Uterus (tissue), 2 donors: ENCODE measurements around the gene FTSJ3.

Source experiments
- POLR2A ChIP-seq, 2 donors: fragments of 450-650 bp; IDR thresholded peaks; one replicate each; pipeline ENCODE4 v1.6.1; 2016; ENCODE audit warnings: antibody characterized with exemption in 2 of 2, mild to moderate bottlenecking in 1 of 2, moderate library complexity in 1 of 2
- TF ChIP-seq, protein P1 (sequence below), 4 experiments: fragments of 200-600 bp in 2 of 4; fragments of 450-650 bp in 2 of 4; sonication (generic) in 2 of 4; IDR thresholded peaks; one replicate each; pipeline ENCODE4 v1.5.1; 2016 to 2019; ENCODE audit warnings: antibody characterized with exemption in 4 of 4, mild to moderate bottlenecking in 2 of 4, moderate library complexity in 1 of 4

DNA sequence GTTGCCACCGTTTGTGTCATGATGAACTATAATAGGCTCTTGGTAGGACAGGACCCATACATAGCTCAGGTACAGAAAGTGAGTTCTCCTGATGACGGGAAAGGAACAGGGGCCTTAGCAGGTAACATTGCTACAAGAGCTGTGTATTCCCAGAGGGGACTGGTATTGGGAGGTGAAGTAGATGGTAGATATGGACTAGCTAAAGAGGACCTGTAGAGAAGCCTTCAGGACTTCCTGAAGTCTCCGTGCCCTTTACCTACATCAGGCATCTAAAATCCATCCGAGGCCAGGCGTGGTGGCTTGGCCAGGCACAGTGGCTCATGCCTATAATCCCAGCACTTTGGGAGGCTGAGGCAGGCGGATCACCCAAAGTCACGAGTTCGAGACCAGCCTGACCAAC, 27.7 kb upstream of the FTSJ3 start:
- no peak for TF ChIP-seq POLR2A (IDR thresholded peaks at IDR 0.05)
- TF ChIP-seq, protein P1, sequence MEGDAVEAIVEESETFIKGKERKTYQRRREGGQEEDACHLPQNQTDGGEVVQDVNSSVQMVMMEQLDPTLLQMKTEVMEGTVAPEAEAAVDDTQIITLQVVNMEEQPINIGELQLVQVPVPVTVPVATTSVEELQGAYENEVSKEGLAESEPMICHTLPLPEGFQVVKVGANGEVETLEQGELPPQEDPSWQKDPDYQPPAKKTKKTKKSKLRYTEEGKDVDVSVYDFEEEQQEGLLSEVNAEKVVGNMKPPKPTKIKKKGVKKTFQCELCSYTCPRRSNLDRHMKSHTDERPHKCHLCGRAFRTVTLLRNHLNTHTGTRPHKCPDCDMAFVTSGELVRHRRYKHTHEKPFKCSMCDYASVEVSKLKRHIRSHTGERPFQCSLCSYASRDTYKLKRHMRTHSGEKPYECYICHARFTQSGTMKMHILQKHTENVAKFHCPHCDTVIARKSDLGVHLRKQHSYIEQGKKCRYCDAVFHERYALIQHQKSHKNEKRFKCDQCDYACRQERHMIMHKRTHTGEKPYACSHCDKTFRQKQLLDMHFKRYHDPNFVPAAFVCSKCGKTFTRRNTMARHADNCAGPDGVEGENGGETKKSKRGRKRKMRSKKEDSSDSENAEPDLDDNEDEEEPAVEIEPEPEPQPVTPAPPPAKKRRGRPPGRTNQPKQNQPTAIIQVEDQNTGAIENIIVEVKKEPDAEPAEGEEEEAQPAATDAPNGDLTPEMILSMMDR (IDR thresholded peaks at IDR 0.05): no peak
